Measurements from ENCODE around the gene KRT81.

GRCh38 chr12:52243856-52244614, 47.3 kb downstream of the KRT81 start:
- TF ChIP-seq POLR2A (IDR thresholded peaks at IDR 0.05), result no peak
- no peak for TF ChIP-seq CTCF (IDR thresholded peaks at IDR 0.05)

Measured in breast epithelium (tissue), 3 donors.